Ectodermal cell (in vitro differentiated cells): ENCODE data around the gene ETV5.

Experiments used
- H3K27ac ChIP-seq: 2 replicates; pipeline ENCODE4 v1.7.0; 2013; ENCODE audit warnings: mild to moderate bottlenecking, low read depth, low read length; ENCODE audit not compliant: insufficient read depth, poor library complexity, severe bottlenecking
- H3K27me3 ChIP-seq: 2 replicates; pipeline ENCODE4 v1.7.0; 2013; ENCODE audit warnings: mild to moderate bottlenecking, low read length; ENCODE audit not compliant: insufficient read depth, control insufficient read depth, poor library complexity, severe bottlenecking
- H3K36me3 ChIP-seq: one replicate; pipeline ENCODE4 v1.7.0; 2013; ENCODE audit warnings: low read length; ENCODE audit not compliant: control insufficient read depth, insufficient read depth
- H3K4me1 ChIP-seq: one replicate; pipeline ENCODE4 v1.7.0; 2013; ENCODE audit warnings: low read length; ENCODE audit not compliant: control insufficient read depth, insufficient read depth
- H3K4me3 ChIP-seq: 2 replicates; pipeline ENCODE4 v1.7.0; 2013; ENCODE audit warnings: low read depth, low read length, control low read depth; ENCODE audit not compliant: insufficient read depth
- H3K9me3 ChIP-seq: 2 replicates; pipeline ENCODE4 v1.7.0; 2013; ENCODE audit warnings: mild to moderate bottlenecking, low read length, moderate library complexity; ENCODE audit not compliant: control insufficient read depth
- WGBS, 2 experiments: methylation state at CpG; one replicate each; pipeline ENCODE4 v1.1.7; 2013; ENCODE audit warnings: missing lambda C conversion rate in 2 of 2; 5-methylcytosine and 5-hydroxymethylcytosine counted together

ETV5 gene

GRCh38 chr3:186097317-186097662 is 11.6 kb downstream of the ETV5 start:
- H3K27me3 ChIP-seq: peaks cover 67% of the 10 kb centered on the region
- peaks cover 29% of the 10 kb centered on the region for H3K4me1 ChIP-seq
- H3K27ac ChIP-seq: no peak overlapping the region
- H3K9me3 ChIP-seq: no peaks in the 10 kb centered on the region
- peak overlapping the region; percentile 22 for H3K4me3 ChIP-seq
- no peaks in the 10 kb centered on the region for H3K36me3 ChIP-seq
- WGBS, 2 experiments: 1 to 2% methylated on average over 4 of the region's 4 CpGs

GRCh38 chr3:186096290-186096689 is 12.6 kb downstream of the ETV5 start:
- H3K36me3 ChIP-seq: no peaks in the 10 kb centered on the region
- H3K27me3 ChIP-seq: peaks cover 67% of the 10 kb centered on the region
- H3K27ac ChIP-seq: no peak overlapping the region
- 56 to 77% methylated on average over 2 of the region's 2 CpGs for WGBS, 2 experiments
- no peaks in the 10 kb centered on the region for H3K9me3 ChIP-seq
- H3K4me1 ChIP-seq: peaks cover 29% of the 10 kb centered on the region
- H3K4me3 ChIP-seq: no peak overlapping the region

GRCh38 chr3:186095561-186096081 is 13.3 kb downstream of the ETV5 start:
- Histone ChIP-seq H3K27me3 (peaks cover 61% of the 10 kb centered on the region), H3K4me1 (peaks cover 29% of the 10 kb centered on the region), H3K9me3 (no peaks in the 10 kb centered on the region), H3K36me3 (no peaks in the 10 kb centered on the region), H3K27ac (no peak overlapping the region), H3K4me3 (no peak overlapping the region)
- WGBS, 2 experiments: 87 to 89% methylated on average over 8 of the region's 8 CpGs

DNA sequence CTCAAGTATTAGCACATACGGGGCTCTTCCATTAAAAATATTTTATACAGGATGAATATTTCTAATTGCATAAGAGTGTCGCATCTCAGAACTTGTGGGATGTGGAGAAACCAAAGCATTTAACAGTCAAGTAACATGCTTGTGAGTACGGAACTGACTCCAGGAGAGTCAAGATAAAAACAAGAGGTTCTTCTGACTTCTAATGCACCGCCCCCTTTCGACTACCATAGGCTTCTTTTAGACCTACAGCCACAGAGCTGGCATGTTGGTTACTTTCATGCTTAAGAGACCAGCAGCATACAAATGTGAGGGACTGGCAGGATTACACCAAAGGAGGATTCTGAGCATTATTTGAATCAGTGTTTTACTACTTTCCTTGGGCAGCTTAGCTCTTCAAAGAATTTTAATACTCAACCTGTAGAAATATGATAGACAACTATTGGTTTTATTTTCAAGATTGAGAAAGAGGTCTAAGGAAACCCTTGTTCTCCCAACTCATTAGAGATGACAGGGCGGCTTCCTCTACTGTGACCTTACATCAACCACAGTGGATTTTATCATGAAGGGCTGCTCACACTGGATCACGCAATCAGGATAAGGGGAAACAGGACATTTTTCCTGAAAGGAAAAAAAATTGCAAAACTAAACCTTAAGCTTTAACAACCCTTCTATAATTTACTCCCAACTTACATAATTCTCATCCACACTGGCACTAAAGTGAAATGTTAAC is 14.0 kb downstream of the ETV5 start:
- Histone ChIP-seq H3K4me1 (peaks cover 29% of the 10 kb centered on the region), H3K4me3 (no peak overlapping the region), H3K27me3 (peaks cover 54% of the 10 kb centered on the region), H3K27ac (no peak overlapping the region), H3K36me3 (no peaks in the 10 kb centered on the region), H3K9me3 (no peaks in the 10 kb centered on the region)
- WGBS, 2 experiments: 91 to 92% methylated on average over 7 of the region's 7 CpGs

DNA sequence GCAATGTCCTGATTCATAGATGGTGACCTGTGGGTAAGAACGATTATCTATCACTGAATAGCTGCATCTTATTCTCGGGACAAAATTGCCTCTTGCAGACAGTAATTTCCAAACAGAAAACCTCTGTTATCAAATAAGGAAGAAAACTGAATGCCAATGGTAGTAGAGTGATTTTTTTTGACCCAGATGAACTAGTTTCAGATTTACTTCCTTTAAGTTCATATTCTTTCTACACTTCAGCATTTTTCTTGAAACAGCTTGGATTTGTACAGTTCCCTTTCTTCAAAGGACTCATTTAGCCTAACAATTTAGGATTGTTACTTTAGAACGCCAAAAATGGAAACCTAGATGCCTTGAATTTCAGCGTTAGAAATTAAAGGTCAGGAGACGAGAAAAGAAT is 14.6 kb downstream of the ETV5 start:
- H3K4me1 ChIP-seq: peaks cover 29% of the 10 kb centered on the region
- H3K4me3 ChIP-seq: no peak overlapping the region
- no peaks in the 10 kb centered on the region for H3K36me3 ChIP-seq
- H3K9me3 ChIP-seq: no peaks in the 10 kb centered on the region
- no peak overlapping the region for H3K27ac ChIP-seq
- H3K27me3 ChIP-seq: peaks cover 48% of the 10 kb centered on the region
- 92 to 96% methylated on average over 5 of the region's 5 CpGs for WGBS, 2 experiments

- Histone ChIP-seq H3K9me3 (no peaks in the 10 kb centered on the region), H3K27ac (no peak overlapping the region), H3K27me3 (peaks cover 39% of the 10 kb centered on the region), H3K36me3 (no peaks in the 10 kb centered on the region), H3K4me3 (no peak overlapping the region), H3K4me1 (peaks cover 23% of the 10 kb centered on the region)
- 89 to 93% methylated on average over 4 of the region's 4 CpGs for WGBS, 2 experiments
Observed at GRCh38 chr3:186093271-186093900, 15.5 kb downstream of the ETV5 start.

GRCh38 chr3:186092360-186093070 is 16.4 kb downstream of the ETV5 start:
- Histone ChIP-seq H3K27me3 (peaks cover 33% of the 10 kb centered on the region), H3K4me3 (no peak overlapping the region), H3K4me1 (peaks cover 16% of the 10 kb centered on the region), H3K9me3 (no peaks in the 10 kb centered on the region), H3K27ac (no peak overlapping the region), H3K36me3 (no peaks in the 10 kb centered on the region)
- 89 to 92% methylated on average over 10 of the region's 10 CpGs for WGBS, 2 experiments

- H3K4me1 ChIP-seq: peaks cover 6% of the 10 kb centered on the region
- H3K27ac ChIP-seq: no peak overlapping the region
- WGBS, 2 experiments: 94 to 95% methylated on average over 2 of the region's 2 CpGs
- H3K27me3 ChIP-seq: peaks cover 18% of the 10 kb centered on the region
- no peak overlapping the region for H3K4me3 ChIP-seq
- H3K9me3 ChIP-seq: no peaks in the 10 kb centered on the region
- no peaks in the 10 kb centered on the region for H3K36me3 ChIP-seq
Observed at GRCh38 chr3:186090901-186091300, 18.0 kb downstream of the ETV5 start.

DNA sequence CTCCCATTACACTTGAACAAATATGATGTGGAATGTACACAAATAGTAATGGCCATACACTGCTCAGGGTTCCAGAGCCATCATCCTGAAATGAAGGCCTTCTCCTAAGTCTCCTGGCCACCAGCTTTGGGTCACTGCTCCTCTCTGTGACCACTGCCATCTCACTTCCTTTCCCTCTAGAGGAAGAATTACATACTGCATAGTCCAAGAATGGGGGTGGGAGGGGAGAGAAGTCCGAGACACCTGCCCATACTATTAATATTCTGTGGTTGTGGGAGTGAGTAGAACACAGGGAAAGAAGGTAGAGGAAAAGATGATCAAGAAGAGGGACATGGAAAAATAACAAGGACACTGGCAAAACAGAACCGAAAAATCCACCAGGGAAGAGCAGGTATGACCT is 20.6 kb downstream of the ETV5 start:
- no peaks in the 10 kb centered on the region for H3K27me3 ChIP-seq
- no peaks in the 10 kb centered on the region for H3K9me3 ChIP-seq
- no peak overlapping the region for H3K4me3 ChIP-seq
- no peaks in the 10 kb centered on the region for H3K36me3 ChIP-seq
- no peaks in the 10 kb centered on the region for H3K4me1 ChIP-seq
- H3K27ac ChIP-seq: no peak overlapping the region
- 96 to 97% methylated on average over 1 to 2 of the region's 2 CpGs for WGBS, 2 experiments

DNA sequence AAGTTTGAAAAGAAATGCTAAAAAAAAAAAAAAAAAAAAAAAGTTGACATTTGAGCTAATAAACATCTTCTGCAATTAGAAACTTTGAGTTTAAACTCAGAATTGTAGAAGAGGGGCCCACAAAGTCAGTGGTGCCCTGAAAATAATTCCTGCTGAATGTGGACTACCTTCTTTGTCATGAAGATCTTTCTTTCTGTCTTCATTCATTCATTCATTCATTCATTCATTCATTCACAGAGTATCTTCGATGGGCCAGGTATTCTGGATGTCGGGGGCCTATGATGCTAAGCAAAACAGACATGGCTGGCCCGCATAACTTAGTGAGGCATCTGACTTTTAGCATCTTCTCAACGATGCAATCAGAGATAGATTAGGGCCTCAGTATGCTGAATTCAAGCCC is 24.6 kb downstream of the ETV5 start:
- no peaks in the 10 kb centered on the region for H3K27me3 ChIP-seq
- H3K36me3 ChIP-seq: no peaks in the 10 kb centered on the region
- WGBS, 2 experiments: 93 to 96% methylated on average over 4 of the region's 4 CpGs
- H3K4me1 ChIP-seq: peaks cover 7% of the 10 kb centered on the region
- no peak overlapping the region for H3K4me3 ChIP-seq
- no peak overlapping the region for H3K27ac ChIP-seq
- H3K9me3 ChIP-seq: no peaks in the 10 kb centered on the region
